ENCODE measurements around the gene ACAP1. TPM values are rescaled to one million over a fixed set of nuclear protein-coding genes. Genes with fewer than 3 reads are reported as not detected.

The ACAP1 gene
- total RNA-seq, 1 donor from 2014 or later: 6.8 TPM

- no peak for DNase-seq (ENCODE audit: low spot score)
- peaks cover 19% of the 10 kb centered on the region for H3K36me3 Mint-ChIP-seq (ENCODE audit: low read depth)
- H3K27me3 Mint-ChIP-seq (ENCODE audit: low read depth): no peaks in the 10 kb centered on the region
- TF ChIP-seq CTCF (IDR thresholded peaks at IDR 0.05): no peak
- no peak overlapping the region for H3K27ac Mint-ChIP-seq (ENCODE audit: unreplicated experiment)
- no peaks in the 10 kb centered on the region for H3K9me3 Mint-ChIP-seq (ENCODE audit: low read depth)
- H3K4me3 Mint-ChIP-seq (ENCODE audit: unreplicated experiment): no peak overlapping the region
- peaks cover 18% of the 10 kb centered on the region for H3K4me1 Mint-ChIP-seq (ENCODE audit: low read depth)
Observed at GRCh38 chr17:7325031-7325528, 11.2 kb upstream of the ACAP1 start.

GRCh38 chr17:7326186-7326585, 10.1 kb upstream of the ACAP1 start:
- peaks cover 16% of the 10 kb centered on the region for H3K36me3 Mint-ChIP-seq (ENCODE audit: low read depth)
- H3K9me3 Mint-ChIP-seq (ENCODE audit: low read depth): no peaks in the 10 kb centered on the region
- no peak for DNase-seq (ENCODE audit: low spot score)
- no peak overlapping the region for H3K27ac Mint-ChIP-seq (ENCODE audit: unreplicated experiment)
- H3K4me3 Mint-ChIP-seq (ENCODE audit: unreplicated experiment): no peak overlapping the region
- TF ChIP-seq CTCF (IDR thresholded peaks at IDR 0.05): no peak
- H3K4me1 Mint-ChIP-seq (ENCODE audit: low read depth): peaks cover 19% of the 10 kb centered on the region
- H3K27me3 Mint-ChIP-seq (ENCODE audit: low read depth): no peaks in the 10 kb centered on the region

GRCh38 chr17:7327056-7327455, 9.3 kb upstream of the ACAP1 start:
- Mint-ChIP-seq H3K27me3 (ENCODE audit: low read depth) (no peaks in the 10 kb centered on the region), H3K36me3 (ENCODE audit: low read depth) (peaks cover 9% of the 10 kb centered on the region), H3K4me3 (ENCODE audit: unreplicated experiment) (no peak overlapping the region), H3K27ac (ENCODE audit: unreplicated experiment) (no peak overlapping the region), H3K4me1 (ENCODE audit: low read depth) (peaks cover 19% of the 10 kb centered on the region), H3K9me3 (ENCODE audit: low read depth) (no peaks in the 10 kb centered on the region)
- TF ChIP-seq CTCF (IDR thresholded peaks at IDR 0.05): no peak
- no peak for DNase-seq (ENCODE audit: low spot score)

DNA sequence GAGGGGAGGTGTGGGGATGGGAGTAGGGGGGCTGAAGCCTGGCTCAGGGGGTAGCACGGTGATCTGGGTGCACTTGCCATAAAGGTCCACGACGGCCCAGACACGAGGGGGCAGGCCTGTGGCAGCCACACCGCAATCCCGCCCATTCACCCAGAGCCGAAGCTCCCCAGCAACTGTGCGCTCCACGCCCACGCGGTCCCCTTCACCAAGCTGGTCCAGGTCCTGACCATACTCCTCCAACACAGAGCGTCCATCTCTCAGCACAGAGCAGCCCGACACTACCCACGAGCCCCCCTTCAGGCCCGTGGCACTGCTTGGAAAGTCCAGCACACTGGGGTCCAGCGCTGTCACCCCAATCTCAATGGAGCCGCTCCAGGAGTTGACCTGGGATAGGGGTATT, 8.8 kb upstream of the ACAP1 start:
- Mint-ChIP-seq H3K4me3 (ENCODE audit: unreplicated experiment) (no peak overlapping the region), H3K27ac (ENCODE audit: unreplicated experiment) (no peak overlapping the region), H3K4me1 (ENCODE audit: low read depth) (peaks cover 19% of the 10 kb centered on the region), H3K9me3 (ENCODE audit: low read depth) (no peaks in the 10 kb centered on the region), H3K36me3 (ENCODE audit: low read depth) (peaks cover 6% of the 10 kb centered on the region), H3K27me3 (ENCODE audit: low read depth) (no peaks in the 10 kb centered on the region)
- no peak for TF ChIP-seq CTCF (IDR thresholded peaks at IDR 0.05)
- no peak for DNase-seq (ENCODE audit: low spot score)

GRCh38 chr17:7328009-7328408, 8.3 kb upstream of the ACAP1 start:
- Mint-ChIP-seq H3K27me3 (ENCODE audit: low read depth) (no peaks in the 10 kb centered on the region), H3K4me1 (ENCODE audit: low read depth) (peaks cover 19% of the 10 kb centered on the region), H3K27ac (ENCODE audit: unreplicated experiment) (peak overlapping the region; percentile 63)

More at GRCh38 chr17:7328009-7328408, 8.3 kb upstream of the ACAP1 start:
- no peak for TF ChIP-seq CTCF (IDR thresholded peaks at IDR 0.05)
- Mint-ChIP-seq H3K9me3 (ENCODE audit: low read depth) (no peaks in the 10 kb centered on the region), H3K4me3 (ENCODE audit: unreplicated experiment) (peak overlapping the region; percentile 95), H3K36me3 (ENCODE audit: low read depth) (peaks cover 6% of the 10 kb centered on the region)
- no peak for DNase-seq (ENCODE audit: low spot score)
